ENCODE data around the gene HINFP. TPM values are rescaled to one million over a fixed set of nuclear protein-coding genes. Genes with fewer than 3 reads are reported as not detected.
A peak's percentile ranks its signal among the peaks of the same experiment; 100 is the strongest.

Gene HINFP
- total and polyA plus RNA-seq, 9 of the 15 experiments (the other 6 are each of a cell fraction or from before 2014, with no cell fraction given): 13.8 to 34.1 (median 22.5) TPM

DNA sequence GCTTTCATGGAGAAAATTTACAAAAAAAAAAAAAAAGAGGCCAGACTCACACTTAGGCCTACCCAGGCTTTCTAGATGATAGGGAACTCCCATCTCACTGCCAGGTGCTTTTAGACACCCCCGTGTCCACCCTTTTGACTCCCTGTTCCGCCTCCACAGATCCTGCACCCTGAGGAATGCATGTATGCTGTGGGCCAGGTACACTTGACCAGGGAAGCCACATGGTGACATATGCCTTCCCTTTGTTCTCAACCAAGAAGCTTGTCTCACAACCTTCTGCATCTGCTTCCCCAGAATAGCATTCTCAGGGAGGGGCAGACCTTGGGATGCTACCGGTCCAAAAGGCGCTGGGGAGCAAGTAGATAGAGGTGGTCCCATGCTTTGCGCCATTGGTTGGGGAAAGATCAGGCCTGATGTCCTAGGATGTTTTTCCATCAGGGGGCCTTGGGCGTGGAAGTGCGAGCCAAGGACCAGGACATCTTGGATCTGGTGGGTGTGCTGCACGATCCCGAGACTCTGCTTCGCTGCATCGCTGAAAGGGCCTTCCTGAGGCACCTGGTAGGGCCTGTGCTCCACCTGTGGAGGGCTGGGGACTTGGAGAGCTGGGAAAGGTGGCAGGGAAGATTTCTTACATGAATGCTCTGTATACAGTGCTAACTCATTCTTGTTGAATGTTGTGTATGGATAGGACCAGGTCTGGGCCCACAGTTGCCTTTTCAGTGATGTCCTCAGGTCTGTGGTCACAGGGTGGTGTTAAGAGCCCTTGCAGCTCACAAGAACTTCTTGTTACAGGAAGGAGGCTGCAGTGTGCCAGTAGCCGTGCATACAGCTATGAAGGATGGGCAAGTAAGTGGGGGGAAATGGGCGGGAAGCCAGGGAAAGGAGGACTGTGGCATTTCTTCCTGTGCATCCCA, 29.2 kb upstream of the HINFP start (continued):
- TF ChIP-seq, protein P1, sequence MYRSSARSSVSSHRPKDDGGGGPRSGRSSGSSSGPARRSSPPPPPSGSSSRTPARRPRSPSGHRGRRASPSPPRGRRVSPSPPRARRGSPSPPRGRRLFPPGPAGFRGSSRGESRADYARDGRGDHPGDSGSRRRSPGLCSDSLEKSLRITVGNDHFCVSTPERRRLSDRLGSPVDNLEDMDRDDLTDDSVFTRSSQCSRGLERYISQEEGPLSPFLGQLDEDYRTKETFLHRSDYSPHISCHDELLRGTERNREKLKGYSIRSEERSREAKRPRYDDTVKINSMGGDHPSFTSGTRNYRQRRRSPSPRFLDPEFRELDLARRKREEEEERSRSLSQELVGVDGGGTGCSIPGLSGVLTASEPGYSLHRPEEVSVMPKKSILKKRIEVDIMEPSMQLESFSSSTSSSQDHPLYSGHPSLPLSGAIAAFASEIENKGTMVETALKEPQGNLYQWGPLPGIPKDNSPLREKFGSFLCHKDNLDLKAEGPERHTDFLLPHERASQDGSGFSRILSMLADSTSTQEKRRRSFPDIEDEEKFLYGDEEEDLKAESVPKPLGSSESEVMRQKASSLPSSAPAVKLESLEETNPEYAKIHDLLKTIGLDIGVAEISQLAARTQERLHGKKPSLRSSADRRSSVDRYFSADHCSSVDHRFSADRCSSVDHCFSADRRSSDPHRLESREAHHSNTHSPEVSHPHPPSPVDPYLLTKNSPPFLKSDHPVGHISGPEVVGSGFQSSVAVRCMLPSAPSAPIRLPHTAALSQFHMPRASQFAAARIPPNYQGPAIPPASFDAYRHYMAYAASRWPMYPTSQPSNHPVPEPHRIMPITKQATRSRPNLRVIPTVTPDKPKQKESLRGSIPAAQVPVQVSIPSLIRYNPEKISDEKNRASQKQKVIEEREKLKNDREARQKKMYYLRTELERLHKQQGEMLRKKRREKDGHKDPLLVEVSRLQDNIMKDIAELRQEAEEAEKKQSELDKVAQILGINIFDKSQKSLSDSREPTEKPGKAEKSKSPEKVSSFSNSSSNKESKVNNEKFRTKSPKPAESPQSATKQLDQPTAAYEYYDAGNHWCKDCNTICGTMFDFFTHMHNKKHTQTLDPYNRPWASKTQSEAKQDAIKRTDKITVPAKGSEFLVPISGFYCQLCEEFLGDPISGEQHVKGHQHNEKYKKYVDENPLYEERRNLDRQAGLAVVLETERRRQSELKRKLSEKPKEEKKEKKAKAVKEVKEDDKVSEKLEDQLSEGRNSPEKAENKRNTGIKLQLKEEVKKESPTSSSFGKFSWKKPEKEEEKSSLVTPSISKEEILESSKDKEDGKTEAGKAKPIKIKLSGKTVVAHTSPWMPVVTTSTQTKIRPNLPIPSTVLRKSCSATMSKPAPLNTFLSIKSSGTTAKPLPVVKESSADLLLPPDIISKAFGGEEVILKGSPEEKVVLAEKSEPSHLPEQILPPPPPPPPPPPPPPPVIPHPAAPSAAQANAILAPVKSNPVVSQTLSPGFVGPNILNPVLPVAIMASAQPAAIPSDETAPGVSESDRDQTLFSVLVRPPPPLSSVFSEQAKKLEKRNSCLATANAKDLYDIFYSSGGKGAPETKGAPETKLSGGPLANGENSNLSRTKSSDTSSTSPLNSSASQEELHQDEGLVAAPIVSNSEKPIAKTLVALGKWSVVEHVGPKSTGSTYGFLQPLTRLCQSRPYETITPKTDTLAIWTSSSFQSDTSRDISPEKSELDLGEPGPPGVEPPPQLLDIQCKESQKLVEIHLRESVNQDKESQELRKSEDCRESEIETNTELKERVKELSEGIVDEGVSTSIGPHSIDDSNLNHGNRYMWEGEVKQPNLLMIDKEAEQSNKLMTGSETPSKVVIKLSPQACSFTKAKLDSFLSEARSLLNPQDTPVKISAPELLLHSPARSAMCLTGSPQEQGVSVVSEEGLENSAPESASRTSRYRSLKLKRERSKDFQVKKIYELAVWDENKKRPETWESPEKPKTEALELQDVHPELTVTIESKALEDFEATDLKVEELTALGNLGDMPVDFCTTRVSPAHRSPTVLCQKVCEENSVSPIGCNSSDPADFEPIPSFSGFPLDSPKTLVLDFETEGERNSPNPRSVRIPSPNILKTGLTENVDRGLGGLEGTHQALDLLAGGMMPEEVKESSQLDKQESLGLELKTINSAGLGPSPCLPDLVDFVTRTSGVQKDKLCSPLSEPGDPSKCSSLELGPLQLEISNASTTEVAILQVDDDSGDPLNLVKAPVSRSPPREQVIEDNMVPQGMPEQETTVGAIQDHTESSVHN (IDR thresholded peaks at IDR 0.05; ENCODE audit: borderline replicate concordance in 1 of 2, low read depth in 1 of 2): no peak
- no peak for TF ChIP-seq ZC3H8 (IDR thresholded peaks at IDR 0.05)
- 0 out of 2 replicates have a peak, but pooled peaks have one; percentile 1 for TF ChIP-seq NFE2 (IDR thresholded peaks at IDR 0.05; ENCODE audit: low read depth)
- no peak for TF ChIP-seq NCOA6 (IDR thresholded peaks at IDR 0.05)
- 0 out of 2 replicates have a peak, but pooled peaks have one; percentile 22 for TF ChIP-seq PML (IDR thresholded peaks at IDR 0.05; ENCODE audit: low read length)
- TF ChIP-seq FOS (IDR thresholded peaks at IDR 0.05; ENCODE audit: extremely low read depth, insufficient read length): no peak
- TF ChIP-seq, protein P2, sequence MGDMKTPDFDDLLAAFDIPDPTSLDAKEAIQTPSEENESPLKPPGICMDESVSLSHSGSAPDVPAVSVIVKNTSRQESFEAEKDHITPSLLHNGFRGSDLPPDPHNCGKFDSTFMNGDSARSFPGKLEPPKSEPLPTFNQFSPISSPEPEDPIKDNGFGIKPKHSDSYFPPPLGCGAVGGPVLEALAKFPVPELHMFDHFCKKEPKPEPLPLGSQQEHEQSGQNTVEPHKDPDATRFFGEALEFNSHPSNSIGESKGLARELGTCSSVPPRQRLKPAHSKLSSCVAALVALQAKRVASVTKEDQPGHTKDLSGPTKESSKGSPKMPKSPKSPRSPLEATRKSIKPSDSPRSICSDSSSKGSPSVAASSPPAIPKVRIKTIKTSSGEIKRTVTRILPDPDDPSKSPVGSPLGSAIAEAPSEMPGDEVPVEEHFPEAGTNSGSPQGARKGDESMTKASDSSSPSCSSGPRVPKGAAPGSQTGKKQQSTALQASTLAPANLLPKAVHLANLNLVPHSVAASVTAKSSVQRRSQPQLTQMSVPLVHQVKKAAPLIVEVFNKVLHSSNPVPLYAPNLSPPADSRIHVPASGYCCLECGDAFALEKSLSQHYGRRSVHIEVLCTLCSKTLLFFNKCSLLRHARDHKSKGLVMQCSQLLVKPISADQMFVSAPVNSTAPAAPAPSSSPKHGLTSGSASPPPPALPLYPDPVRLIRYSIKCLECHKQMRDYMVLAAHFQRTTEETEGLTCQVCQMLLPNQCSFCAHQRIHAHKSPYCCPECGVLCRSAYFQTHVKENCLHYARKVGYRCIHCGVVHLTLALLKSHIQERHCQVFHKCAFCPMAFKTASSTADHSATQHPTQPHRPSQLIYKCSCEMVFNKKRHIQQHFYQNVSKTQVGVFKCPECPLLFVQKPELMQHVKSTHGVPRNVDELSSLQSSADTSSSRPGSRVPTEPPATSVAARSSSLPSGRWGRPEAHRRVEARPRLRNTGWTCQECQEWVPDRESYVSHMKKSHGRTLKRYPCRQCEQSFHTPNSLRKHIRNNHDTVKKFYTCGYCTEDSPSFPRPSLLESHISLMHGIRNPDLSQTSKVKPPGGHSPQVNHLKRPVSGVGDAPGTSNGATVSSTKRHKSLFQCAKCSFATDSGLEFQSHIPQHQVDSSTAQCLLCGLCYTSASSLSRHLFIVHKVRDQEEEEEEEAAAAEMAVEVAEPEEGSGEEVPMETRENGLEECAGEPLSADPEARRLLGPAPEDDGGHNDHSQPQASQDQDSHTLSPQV (IDR thresholded peaks at IDR 0.05): no peak
- TF ChIP-seq TAF9B (IDR thresholded peaks at IDR 0.05; ENCODE audit: partially characterized antibody): no peak
- no peak for TF ChIP-seq ASH1L (IDR thresholded peaks at IDR 0.05; ENCODE audit: borderline replicate concordance, low read depth, partially characterized antibody)
- TF ChIP-seq ZNF644 (tag; IDR thresholded peaks at IDR 0.05; ENCODE audit: low read depth): no peak
- TF ChIP-seq, protein P3, sequence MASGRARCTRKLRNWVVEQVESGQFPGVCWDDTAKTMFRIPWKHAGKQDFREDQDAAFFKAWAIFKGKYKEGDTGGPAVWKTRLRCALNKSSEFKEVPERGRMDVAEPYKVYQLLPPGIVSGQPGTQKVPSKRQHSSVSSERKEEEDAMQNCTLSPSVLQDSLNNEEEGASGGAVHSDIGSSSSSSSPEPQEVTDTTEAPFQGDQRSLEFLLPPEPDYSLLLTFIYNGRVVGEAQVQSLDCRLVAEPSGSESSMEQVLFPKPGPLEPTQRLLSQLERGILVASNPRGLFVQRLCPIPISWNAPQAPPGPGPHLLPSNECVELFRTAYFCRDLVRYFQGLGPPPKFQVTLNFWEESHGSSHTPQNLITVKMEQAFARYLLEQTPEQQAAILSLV (tag; IDR thresholded peaks at IDR 0.05): no peak
- peak; percentile 26; the same call in 1 of the 2 replicates for TF ChIP-seq POLR2AphosphoS5 (IDR thresholded peaks at IDR 0.05; ENCODE audit: control insufficient read depth, insufficient read depth, low read depth, low read length)
- TF ChIP-seq ZNF354B (CRISPR knock-in tag; IDR thresholded peaks at IDR 0.05): no peak
- TF ChIP-seq POLR2AphosphoS2 (IDR thresholded peaks at IDR 0.05; ENCODE audit: low read length): peak; percentile 41; the same call in 1 of the 2 replicates
